MM.1S (cell line): ENCODE data around the gene HPSE2.

ENCODE experiments used
- DNase-seq: peaks from one replicate; pipeline ENCODE4 v3.0.0-alpha.2; 2015
- H2AFZ ChIP-seq: fragments of 300-600 bp; sonication (generic); 2 replicates; pipeline ENCODE4 v1.6.0; 2016; ENCODE audit warnings: antibody characterized with exemption, low read length
- H3F3A ChIP-seq: fragments of 300-600 bp; sonication (generic); 2 replicates; pipeline ENCODE4 v1.6.1; 2016; ENCODE audit warnings: mild to moderate bottlenecking, antibody characterized with exemption, low read length, moderate library complexity, mixed read lengths; ENCODE audit not compliant: insufficient read depth
- H3K27ac ChIP-seq: fragments of 300-600 bp; sonication (generic); 2 replicates; pipeline ENCODE4 v1.5.1; 2016; ENCODE audit warnings: mild to moderate bottlenecking, low read length
- H3K27me3 ChIP-seq: fragments of 300-600 bp; sonication (generic); replicated peaks from 2 replicates; pipeline ENCODE4 v1.6.0; 2016; ENCODE audit warnings: low read length; ENCODE audit not compliant: insufficient read depth
- H3K36me3 ChIP-seq: fragments of 300-600 bp; sonication (generic); replicated peaks from 2 replicates; pipeline ENCODE4 v1.6.1; 2016; ENCODE audit warnings: mild to moderate bottlenecking, low read length, mixed read lengths; ENCODE audit not compliant: insufficient read depth
- H3K4me1 ChIP-seq: fragments of 300-600 bp; sonication (generic); 2 replicates; pipeline ENCODE4 v1.6.1; 2016; ENCODE audit warnings: low read length, mixed read lengths
- H3K4me2 ChIP-seq: fragments of 300-600 bp; sonication (generic); 2 replicates; pipeline ENCODE4 v1.6.0; 2016; ENCODE audit warnings: low read depth, low read length
- H3K4me3 ChIP-seq: fragments of 300-600 bp; sonication (generic); 2 replicates; pipeline ENCODE4 v1.5.1; 2016; ENCODE audit warnings: low read length, mixed read lengths
- H3K79me2 ChIP-seq: fragments of 300-600 bp; sonication (generic); 2 replicates; pipeline ENCODE4 v1.6.1; 2016; ENCODE audit warnings: mixed run types, low read length, mixed read lengths
- H3K9ac ChIP-seq: fragments of 300-600 bp; sonication (generic); 2 replicates; pipeline ENCODE4 v1.6.1; 2016; ENCODE audit warnings: low read length, mixed read lengths
- H3K9me2 ChIP-seq: fragments of 300-600 bp; sonication (generic); replicated peaks from 2 replicates; pipeline ENCODE4 v1.6.1; 2016; ENCODE audit warnings: mild to moderate bottlenecking, low read length, mixed read lengths; ENCODE audit not compliant: insufficient read depth
- H3K9me3 ChIP-seq: fragments of 300-600 bp; sonication (generic); replicated peaks from 2 replicates; pipeline ENCODE4 v1.6.1; 2016; ENCODE audit warnings: mild to moderate bottlenecking, low read length, mixed read lengths; ENCODE audit not compliant: insufficient read depth
- H4K20me1 ChIP-seq: fragments of 300-600 bp; sonication (generic); 2 replicates; pipeline ENCODE4 v1.6.1; 2016; ENCODE audit warnings: mild to moderate bottlenecking, low read length, moderate library complexity, mixed read lengths; ENCODE audit not compliant: insufficient read depth
- EZH2 ChIP-seq: fragments of 300-600 bp; sonication (generic); optimal IDR thresholded peaks from 2 replicates; pipeline ENCODE3; 2017; ENCODE audit warnings: low read depth, mild to moderate bottlenecking, antibody characterized with exemption, low read length, mixed read lengths
- EZH2phosphoT487 ChIP-seq: fragments of 300-600 bp; sonication (generic); IDR thresholded peaks from 2 replicates; pipeline ENCODE4 v1.6.1; 2018; ENCODE audit warnings: antibody characterized with exemption, low read length
- TF ChIP-seq, protein P1 (sequence below): fragments of 300-600 bp; sonication (generic); IDR thresholded peaks from 2 replicates; pipeline ENCODE4 v1.5.1; 2016; ENCODE audit warnings: antibody characterized with exemption, low read length, mixed read lengths

HPSE2 gene

DNA sequence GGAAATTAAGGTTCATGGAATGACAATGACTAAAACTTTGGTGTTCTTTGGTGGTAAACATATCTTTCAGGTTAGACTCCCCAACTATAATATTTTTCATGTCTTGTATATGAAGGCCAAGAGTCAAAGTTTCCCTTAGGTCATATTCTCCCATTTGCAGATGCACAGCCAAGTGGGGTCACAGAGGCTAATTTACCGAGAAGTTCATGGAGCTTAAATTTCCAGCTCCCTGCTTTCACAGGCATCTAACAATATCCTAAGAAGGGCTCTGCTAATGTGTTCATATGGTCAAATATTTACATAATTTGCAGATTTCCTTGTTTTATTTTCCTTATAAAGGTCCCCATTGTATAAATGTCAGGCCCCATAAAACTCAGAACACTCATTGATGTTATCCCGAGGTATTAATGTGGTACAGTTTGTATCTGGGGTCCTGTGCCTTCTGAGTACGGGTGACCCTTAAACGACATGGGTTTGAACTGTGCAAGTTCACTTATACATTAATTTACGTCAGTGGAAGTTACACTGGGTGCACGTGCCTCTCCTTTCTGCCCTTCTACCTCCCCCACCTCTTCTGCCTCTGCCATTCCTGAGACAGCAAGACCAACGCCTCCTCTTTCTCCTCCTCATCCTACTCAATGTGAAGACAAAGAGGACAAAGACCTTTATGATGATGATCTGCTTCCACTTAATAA lies 603.0 kb downstream of the HPSE2 start:
- peaks cover 21% of the 10 kb centered on the region for H3K4me1 ChIP-seq
- TF ChIP-seq, protein P1, sequence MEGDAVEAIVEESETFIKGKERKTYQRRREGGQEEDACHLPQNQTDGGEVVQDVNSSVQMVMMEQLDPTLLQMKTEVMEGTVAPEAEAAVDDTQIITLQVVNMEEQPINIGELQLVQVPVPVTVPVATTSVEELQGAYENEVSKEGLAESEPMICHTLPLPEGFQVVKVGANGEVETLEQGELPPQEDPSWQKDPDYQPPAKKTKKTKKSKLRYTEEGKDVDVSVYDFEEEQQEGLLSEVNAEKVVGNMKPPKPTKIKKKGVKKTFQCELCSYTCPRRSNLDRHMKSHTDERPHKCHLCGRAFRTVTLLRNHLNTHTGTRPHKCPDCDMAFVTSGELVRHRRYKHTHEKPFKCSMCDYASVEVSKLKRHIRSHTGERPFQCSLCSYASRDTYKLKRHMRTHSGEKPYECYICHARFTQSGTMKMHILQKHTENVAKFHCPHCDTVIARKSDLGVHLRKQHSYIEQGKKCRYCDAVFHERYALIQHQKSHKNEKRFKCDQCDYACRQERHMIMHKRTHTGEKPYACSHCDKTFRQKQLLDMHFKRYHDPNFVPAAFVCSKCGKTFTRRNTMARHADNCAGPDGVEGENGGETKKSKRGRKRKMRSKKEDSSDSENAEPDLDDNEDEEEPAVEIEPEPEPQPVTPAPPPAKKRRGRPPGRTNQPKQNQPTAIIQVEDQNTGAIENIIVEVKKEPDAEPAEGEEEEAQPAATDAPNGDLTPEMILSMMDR = no peak
- TF ChIP-seq EZH2phosphoT487 (no peak), EZH2 (no peak)
- H3K9me3 ChIP-seq = no peaks in the 10 kb centered on the region
- 0 out of 2 replicates have a peak, but pooled peaks cover 4% of the 10 kb centered on the region for H3F3A ChIP-seq
- H3K27ac ChIP-seq = no peak overlapping the region
- H4K20me1 ChIP-seq = no peaks in the 10 kb centered on the region
- no peaks in the 10 kb centered on the region for H3K79me2 ChIP-seq
- DNase-seq = no peak
- no peak overlapping the region for H3K4me2 ChIP-seq
- H3K4me3 ChIP-seq = no peak overlapping the region
- no peaks in the 10 kb centered on the region for H3K36me3 ChIP-seq
- no peak overlapping the region for H3K9ac ChIP-seq
- H2AFZ ChIP-seq = no peak overlapping the region
- H3K9me2 ChIP-seq = no peaks in the 10 kb centered on the region
- no peaks in the 10 kb centered on the region for H3K27me3 ChIP-seq

DNA sequence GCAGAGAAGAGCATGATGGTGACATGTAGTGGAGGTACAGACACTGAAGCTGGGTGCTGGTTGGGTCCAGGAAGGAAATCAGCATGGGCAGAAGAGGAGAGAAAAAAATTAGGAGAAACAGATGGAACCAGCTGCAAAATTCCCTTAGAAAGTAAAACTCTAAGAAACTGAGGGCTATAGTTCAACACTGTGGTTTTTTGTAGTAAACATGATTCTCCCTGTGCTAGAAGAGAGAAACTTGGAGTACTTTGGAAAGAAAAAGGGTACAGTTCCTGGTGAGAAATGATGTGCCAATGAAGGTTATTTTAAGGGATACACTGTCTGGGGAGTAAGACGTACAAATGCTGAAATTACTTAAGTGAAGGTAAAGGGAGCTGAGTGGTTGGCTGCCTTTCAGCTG lies 607.4 kb downstream of the HPSE2 start:
- Histone ChIP-seq H3K36me3 (no peaks in the 10 kb centered on the region), H3K27me3 (no peaks in the 10 kb centered on the region), H2AFZ (no peak overlapping the region), H3K9ac (no peak overlapping the region), H3K4me3 (no peak overlapping the region), H3K79me2 (no peaks in the 10 kb centered on the region), H3K9me2 (no peaks in the 10 kb centered on the region), H3K27ac (no peak overlapping the region), H4K20me1 (no peaks in the 10 kb centered on the region), H3K9me3 (no peaks in the 10 kb centered on the region), H3K4me1 (0 out of 2 replicates have a peak, but pooled peaks cover 2% of the 10 kb centered on the region), H3K4me2 (no peak overlapping the region), H3F3A (no peaks in the 10 kb centered on the region)
- TF ChIP-seq, protein P1 = no peak
- TF ChIP-seq EZH2 = no peak
- TF ChIP-seq EZH2phosphoT487 = no peak
- no peak for DNase-seq

DNA sequence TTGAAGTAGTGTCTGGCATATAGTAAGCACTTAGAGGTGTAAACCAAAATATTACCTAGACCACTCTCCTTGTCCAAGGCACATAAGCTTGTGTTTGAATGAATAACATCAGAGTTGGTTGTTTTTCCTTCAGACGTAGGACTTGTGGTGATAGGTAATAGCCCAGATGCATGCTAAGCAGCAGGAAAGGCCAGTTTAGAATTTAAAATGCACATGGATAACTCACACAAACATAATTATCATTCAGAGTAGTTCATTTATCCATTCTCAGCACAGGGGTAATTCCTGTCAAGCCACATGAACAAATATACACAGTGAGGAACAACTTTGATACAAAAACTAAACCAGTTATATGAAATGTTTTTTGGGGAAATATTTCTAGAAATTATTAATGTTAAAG lies 607.9 kb downstream of the HPSE2 start:
- Histone ChIP-seq H3K9me2 (no peaks in the 10 kb centered on the region), H3F3A (no peaks in the 10 kb centered on the region), H3K79me2 (no peaks in the 10 kb centered on the region), H3K36me3 (no peaks in the 10 kb centered on the region), H3K4me2 (no peak overlapping the region), H4K20me1 (no peaks in the 10 kb centered on the region), H3K4me3 (no peak overlapping the region), H3K9me3 (no peaks in the 10 kb centered on the region), H3K9ac (no peak overlapping the region), H3K4me1 (0 out of 2 replicates have a peak, but pooled peaks cover 2% of the 10 kb centered on the region), H2AFZ (no peak overlapping the region), H3K27ac (no peak overlapping the region), H3K27me3 (no peaks in the 10 kb centered on the region)
- no peak for TF ChIP-seq EZH2
- TF ChIP-seq, protein P1 = no peak
- no peak for TF ChIP-seq EZH2phosphoT487
- DNase-seq = no peak
